GM11168 (cell line): ENCODE measurements around the gene PTPRZ1.

ENCODE experiments used
- in situ Hi-C: fragments of 300-500 bp; cut with MboI; formaldehyde crosslinking; loops from one replicate; pipeline ENCODE4 v1.12.0; 2022; ENCODE audit warnings: low sequenced_read_pairs; ENCODE audit not compliant: unreplicated experiment

The PTPRZ1 gene

GRCh38 chr7:122094549-122094948, 221.6 kb downstream of the PTPRZ1 start:
- in situ Hi-C loops, result no loop called here

- in situ Hi-C loops, result no loop called here
Observed at GRCh38 chr7:122095642-122096041, 222.7 kb downstream of the PTPRZ1 start.

- in situ Hi-C loops, result no loop called here
Observed at GRCh38 chr7:122100021-122100420, 227.1 kb downstream of the PTPRZ1 start.

GRCh38 chr7:122103064-122103463, 230.1 kb downstream of the PTPRZ1 start:
- in situ Hi-C loops, result no loop called here
